Activated T-helper 2 cell treated with anti-CD3 and anti-CD28 coated beads, Interferon-gamma antibody, Interleukin-2, Interleukin-4, amounts not matched to agents 10 μg/mL and 5 μg/mL and 100 μg/mL, durations not matched to agents 14 hours and 24 hours and 36 hours (primary cell): Measurements from ENCODE around the gene RASSF5. TPM values are rescaled to one million over a fixed set of nuclear protein-coding genes. Genes with fewer than 3 reads are reported as not detected.

ENCODE experiments used
- DNase-seq: peaks from one replicate; pipeline ENCODE4 v3.0.0; 2021; ENCODE audit warnings: low spot score
- H3K27ac Mint-ChIP-seq: one replicate; pipeline ENCODE4 v1.8.0; 2021; ENCODE audit warnings: mixed read lengths
- H3K27me3 Mint-ChIP-seq: one replicate; pipeline ENCODE4 v1.8.0; 2021; ENCODE audit warnings: low read depth, mixed read lengths
- H3K36me3 Mint-ChIP-seq: one replicate; pipeline ENCODE4 v1.8.0; 2021; ENCODE audit warnings: low read depth, mixed read lengths
- H3K4me1 Mint-ChIP-seq: one replicate; pipeline ENCODE4 v1.8.0; 2021; ENCODE audit warnings: low read depth, mixed read lengths
- H3K4me3 Mint-ChIP-seq: one replicate; pipeline ENCODE4 v1.8.0; 2021; ENCODE audit warnings: low read depth, mild to moderate bottlenecking, moderate library complexity, mixed read lengths
- H3K9me3 Mint-ChIP-seq: one replicate; pipeline ENCODE4 v1.8.0; 2021; ENCODE audit warnings: mixed read lengths
- intact Hi-C: fragments of 100-400 bp; cut with micrococcal nuclease; formaldehyde crosslinking; loops from one replicate; pipeline ENCODE4 v1.15.1; 2023
- total RNA-seq: library from RNA; stranded (reverse); gene quantifications from 2 replicates; pipeline ENCODE4 v1.2.3, GENCODE V29; 2022

The RASSF5 gene
- total RNA-seq, 1 donor from 2014 or later, result 182 TPM

DNA sequence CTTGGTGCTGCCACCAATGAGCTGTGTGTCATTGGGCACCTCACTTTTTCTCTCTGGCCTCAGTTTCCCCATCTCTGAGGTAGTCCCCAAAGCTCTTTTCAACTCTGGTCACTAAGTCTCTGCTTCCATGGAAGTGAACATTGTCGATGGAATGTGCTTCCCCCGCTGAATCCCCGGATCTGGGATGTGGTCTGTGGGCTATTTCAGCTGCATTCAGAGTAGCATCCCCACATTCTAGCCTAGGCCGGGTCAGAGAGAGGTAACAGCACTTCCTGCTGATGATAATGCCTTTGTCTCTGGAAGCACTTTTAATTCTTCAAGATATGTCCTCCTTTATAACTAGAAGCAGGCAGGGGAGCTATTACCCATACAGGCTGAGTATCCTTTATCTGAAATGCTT, 29.8 kb downstream of the RASSF5 start:
- no peak for DNase-seq
- peaks cover 5% of the 10 kb centered on the region for H3K4me1 Mint-ChIP-seq
- H3K4me3 Mint-ChIP-seq, result no peak overlapping the region
- intact Hi-C loops, result no loop called here
- peaks cover 3% of the 10 kb centered on the region for H3K36me3 Mint-ChIP-seq
- H3K27ac Mint-ChIP-seq, result no peak overlapping the region
- no peaks in the 10 kb centered on the region for H3K9me3 Mint-ChIP-seq
- H3K27me3 Mint-ChIP-seq, result no peaks in the 10 kb centered on the region

DNA sequence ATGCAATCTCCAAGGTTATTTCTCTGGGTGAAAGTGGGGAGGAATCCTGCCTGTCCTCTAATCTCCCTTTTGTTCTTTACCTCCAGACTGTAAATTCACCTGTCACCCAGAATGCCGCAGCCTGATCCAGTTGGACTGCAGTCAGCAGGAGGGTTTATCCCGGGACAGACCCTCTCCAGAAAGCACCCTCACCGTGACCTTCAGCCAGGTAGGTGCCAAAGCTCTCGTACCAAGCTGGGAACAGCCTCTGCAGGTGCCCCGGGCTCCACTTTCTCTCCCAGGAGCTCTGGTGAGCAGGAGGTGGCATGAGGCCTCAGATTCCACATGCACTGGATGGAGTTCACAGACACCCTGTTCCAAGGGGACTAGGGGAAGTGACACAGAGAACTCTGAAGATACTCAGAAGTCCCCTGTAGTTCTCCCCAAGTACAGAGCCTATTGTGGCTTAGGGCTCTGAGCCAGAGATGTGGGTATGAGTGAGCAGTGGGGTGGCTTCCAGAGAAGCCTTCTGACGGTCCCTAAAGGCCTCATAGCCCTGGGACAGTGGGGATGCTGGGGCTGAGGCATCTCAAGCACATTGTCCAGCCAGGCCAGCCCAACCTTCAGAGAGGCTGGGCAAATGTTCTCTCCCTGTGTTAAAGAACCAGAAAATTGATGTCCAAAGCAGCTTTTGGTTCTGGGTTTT, 30.9 kb downstream of the RASSF5 start:
- Mint-ChIP-seq H3K4me1 (peaks cover 5% of the 10 kb centered on the region), H3K4me3 (no peak overlapping the region), H3K36me3 (peaks cover 3% of the 10 kb centered on the region), H3K9me3 (no peaks in the 10 kb centered on the region), H3K27ac (no peak overlapping the region), H3K27me3 (no peaks in the 10 kb centered on the region)
- no peak for DNase-seq
- intact Hi-C loops, result no loop called here

DNA sequence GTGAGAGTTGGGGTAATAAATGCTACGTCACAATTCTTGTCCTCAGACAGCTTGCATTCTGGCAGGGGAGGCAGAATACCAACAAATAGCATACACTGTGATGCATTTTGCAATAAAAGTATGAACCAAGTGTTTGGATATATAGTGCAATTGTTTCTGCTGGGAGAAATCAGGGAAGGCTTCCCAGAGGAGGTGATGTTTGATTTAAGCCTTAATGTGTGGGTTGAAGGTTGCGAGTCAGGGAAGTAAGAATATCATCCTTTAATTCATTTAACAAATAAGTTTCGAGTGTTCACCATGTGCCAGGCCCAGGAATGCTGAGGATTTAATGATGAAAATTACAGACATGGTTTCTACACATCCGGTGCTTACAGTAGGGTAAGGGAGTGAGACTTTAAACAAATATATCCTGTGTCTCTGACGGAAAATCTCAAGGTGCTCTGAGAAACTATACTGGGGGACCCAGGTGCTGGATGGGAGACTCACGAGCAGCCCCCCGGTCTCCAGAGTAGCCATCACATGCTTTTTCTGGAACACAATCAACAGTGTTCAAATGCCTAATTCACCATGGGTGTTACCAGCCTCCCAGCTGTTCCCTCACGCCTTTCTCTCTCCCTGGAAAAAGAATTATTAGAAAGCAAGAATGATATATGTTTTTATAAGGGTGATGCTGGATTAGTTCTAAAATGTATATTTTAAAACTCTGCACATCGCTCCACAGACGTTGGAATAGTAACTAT, 31.7 kb downstream of the RASSF5 start:
- intact Hi-C loops, result no loop called here
- no peak for DNase-seq
- Mint-ChIP-seq H3K9me3 (no peaks in the 10 kb centered on the region), H3K27ac (no peak overlapping the region), H3K36me3 (peaks cover 3% of the 10 kb centered on the region), H3K27me3 (no peaks in the 10 kb centered on the region), H3K4me3 (no peak overlapping the region), H3K4me1 (peaks cover 5% of the 10 kb centered on the region)

DNA sequence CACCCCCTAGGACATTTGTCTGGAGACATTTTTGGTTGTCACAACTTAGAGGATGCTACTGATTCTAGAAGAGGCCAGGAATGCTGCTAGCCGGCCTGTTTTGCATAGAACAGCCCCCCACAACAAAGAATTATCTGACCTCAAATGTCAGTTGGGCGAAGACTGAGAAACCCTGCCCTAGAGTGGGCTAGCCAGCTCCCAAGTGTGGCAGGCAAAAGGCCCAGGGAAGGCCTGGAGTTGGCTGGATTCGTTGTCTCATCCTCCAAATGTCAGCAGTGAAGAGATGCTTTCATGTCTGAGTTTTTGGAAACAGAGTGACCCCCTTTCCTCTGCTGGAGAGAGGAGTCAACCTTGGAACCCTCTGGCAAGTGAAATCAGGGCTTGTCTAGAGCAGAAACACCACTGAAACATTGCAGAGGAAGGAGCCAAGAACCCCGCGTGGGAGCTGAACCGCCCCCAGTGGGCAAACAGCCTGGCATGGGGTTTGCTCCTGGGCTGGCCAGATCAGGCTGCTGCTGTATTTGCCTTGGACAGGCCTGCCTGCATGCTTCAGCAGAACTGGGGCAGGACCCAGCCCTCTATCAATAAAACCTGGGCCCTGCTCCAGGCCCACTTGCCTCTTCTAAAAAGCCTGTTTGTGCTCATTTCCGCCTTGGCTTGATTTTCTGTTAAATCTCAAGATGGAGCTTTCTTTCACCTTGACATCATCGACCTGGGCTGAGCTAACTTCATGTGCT, 32.9 kb downstream of the RASSF5 start:
- H3K27me3 Mint-ChIP-seq, result no peaks in the 10 kb centered on the region
- peaks cover 3% of the 10 kb centered on the region for H3K36me3 Mint-ChIP-seq
- peaks cover 13% of the 10 kb centered on the region for H3K4me1 Mint-ChIP-seq
- intact Hi-C loops, result no loop called here
- DNase-seq, result no peak
- no peaks in the 10 kb centered on the region for H3K9me3 Mint-ChIP-seq
- peak overlapping the region; percentile 14 for H3K27ac Mint-ChIP-seq
- H3K4me3 Mint-ChIP-seq, result no peak overlapping the region

DNA sequence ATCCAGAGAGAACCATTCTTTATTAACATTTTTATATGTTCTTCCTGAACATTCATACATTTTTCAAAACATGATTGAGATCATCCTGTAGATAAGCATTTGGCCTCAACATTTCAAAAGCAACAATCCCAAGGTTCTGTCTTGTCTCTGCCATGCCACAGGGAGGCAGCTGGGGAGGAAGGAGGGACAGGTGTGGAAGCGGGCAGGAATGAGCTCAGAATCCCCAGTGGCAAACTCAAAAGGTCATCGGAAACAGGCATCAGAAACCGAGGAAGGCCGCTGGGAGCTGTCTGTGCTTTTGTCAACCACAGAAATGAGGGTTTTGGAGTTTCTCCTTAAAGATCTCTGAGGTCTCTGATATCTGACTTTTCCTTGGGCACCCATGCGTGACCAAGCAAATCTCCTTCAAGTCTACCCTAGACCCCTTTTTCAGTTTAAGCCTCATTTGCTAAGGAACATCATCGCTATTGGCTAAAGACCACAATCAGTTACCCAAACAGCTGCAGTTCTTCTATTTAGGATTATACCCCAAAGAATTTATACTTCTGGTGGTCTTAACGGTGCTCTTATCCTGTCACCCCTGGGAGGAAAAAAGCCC, 34.0 kb downstream of the RASSF5 start:
- H3K4me1 Mint-ChIP-seq, result peaks cover 17% of the 10 kb centered on the region

DNA sequence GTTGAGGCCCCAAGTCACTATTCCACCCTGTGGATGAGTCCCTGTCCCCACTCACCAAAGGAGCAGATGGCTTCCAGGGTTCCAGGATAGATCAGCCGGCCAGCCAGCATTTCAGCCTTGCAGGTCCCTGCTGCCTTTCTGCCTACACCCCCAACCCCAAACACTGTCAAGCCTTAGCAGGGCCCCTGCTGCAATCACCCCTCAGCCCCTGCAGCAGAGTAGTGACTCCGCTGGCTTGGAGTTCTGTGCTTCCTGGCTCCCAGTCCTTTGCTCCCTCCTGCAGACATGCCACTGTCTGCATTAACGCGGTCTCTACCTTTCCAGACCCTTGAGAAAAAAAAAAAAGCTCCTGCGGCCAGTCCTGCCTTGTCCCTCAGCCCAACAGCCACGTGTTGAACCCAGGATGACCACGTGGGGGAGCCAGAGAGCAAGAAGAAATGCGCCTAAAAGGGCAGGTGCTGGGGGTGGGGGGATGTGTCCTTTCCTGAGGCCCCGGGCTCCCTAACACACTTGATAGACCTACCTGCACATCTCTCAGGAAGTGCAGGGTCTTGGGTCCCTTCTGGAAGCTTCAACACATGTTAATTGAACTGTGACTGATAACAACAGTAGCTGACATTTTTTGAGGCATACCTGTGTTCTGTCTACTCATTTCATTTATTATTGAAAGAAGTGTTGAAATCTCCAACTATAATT, 37.4 kb downstream of the RASSF5 start:
- intact Hi-C loops, result loop anchor here (1.0 to 2.0 kb wide), 3 partner anchors 18 to 46 kb away; no protein-coding TSS in a partner anchor
- peak; percentile 73 for DNase-seq
- Mint-ChIP-seq H3K4me1 (peaks cover 18% of the 10 kb centered on the region), H3K9me3 (no peaks in the 10 kb centered on the region), H3K27me3 (no peaks in the 10 kb centered on the region), H3K27ac (no peak overlapping the region), H3K4me3 (no peak overlapping the region), H3K36me3 (no peaks in the 10 kb centered on the region)

More for the DNA sequence above, 34.0 kb downstream of the RASSF5 start:
- no peak overlapping the region for H3K27ac Mint-ChIP-seq
- no peaks in the 10 kb centered on the region for H3K9me3 Mint-ChIP-seq
- H3K36me3 Mint-ChIP-seq, result peaks cover 3% of the 10 kb centered on the region
- no peak for DNase-seq
- H3K27me3 Mint-ChIP-seq, result no peaks in the 10 kb centered on the region
- intact Hi-C loops, result no loop called here
- no peak overlapping the region for H3K4me3 Mint-ChIP-seq

DNA sequence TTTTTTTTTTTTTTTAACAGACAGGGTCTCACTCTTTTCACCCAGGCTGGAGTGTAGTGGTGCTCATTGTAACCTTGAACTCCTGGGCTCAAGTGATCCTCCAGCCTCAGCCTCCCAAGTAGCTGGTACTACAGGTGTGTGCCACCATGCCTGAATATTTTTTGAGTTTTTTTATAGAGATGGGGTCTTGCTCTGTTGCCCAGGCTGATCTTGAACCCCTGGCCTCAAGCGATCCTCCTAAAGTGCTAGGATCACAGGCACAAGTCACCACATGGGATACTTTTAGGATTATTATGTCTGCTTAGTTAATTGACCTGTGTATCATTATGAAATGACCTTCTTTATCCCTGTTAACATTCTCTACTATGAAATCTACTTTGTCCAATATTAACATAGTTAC, 38.0 kb downstream of the RASSF5 start:
- intact Hi-C loops, result loop anchor here (1.0 to 2.0 kb wide), 3 partner anchors 17 to 45 kb away; no protein-coding TSS in a partner anchor
- Mint-ChIP-seq H3K9me3 (no peaks in the 10 kb centered on the region), H3K36me3 (no peaks in the 10 kb centered on the region), H3K4me1 (peaks cover 19% of the 10 kb centered on the region), H3K27me3 (no peaks in the 10 kb centered on the region), H3K4me3 (no peak overlapping the region), H3K27ac (no peak overlapping the region)
- DNase-seq, result no peak

DNA sequence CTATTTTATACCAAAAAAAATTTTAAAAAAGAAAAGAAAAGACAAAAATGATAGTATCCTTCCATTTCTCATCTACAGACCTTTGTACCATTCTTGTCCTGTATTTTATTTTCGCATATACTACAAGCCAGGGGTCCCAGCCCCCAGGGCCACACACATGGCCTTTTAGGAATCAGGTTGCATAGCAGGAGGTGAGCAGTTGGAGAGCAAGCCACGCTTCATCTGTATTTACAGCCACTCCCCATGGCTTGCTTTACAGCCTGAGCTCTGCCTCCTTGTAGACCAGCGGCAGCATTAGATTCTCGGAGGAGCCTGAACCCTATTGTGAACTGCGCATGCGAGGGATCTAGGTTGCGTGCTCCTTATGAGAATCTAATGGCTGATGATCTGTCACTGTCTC, 39.8 kb downstream of the RASSF5 start:
- Mint-ChIP-seq H3K27ac (no peak overlapping the region), H3K4me1 (peaks cover 26% of the 10 kb centered on the region), H3K9me3 (no peaks in the 10 kb centered on the region), H3K36me3 (peaks cover 1% of the 10 kb centered on the region), H3K4me3 (no peak overlapping the region), H3K27me3 (no peaks in the 10 kb centered on the region)
- DNase-seq, result no peak
- intact Hi-C loops, result no loop called here

DNA sequence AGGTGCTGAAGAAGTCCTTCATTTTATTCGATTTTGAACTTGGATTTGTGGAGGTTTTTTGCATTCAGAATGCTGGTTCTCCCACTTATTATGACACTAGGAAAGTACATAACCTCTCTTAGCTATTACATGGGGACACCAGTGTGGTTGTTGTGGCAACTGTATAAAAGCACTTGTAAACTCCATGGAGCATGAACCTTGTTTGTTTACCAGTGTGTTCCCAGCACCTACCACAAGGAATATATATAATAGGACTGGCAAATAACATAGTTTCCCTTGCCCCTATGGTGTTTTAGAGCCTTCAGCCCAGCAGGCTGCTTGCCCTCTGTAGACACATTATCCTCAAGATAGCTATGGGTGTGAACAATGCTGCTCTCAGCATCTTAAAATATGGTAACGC, 43.1 kb downstream of the RASSF5 start:
- Mint-ChIP-seq H3K9me3 (no peaks in the 10 kb centered on the region), H3K27ac (no peak overlapping the region), H3K27me3 (no peaks in the 10 kb centered on the region), H3K4me3 (no peak overlapping the region), H3K36me3 (peaks cover 3% of the 10 kb centered on the region), H3K4me1 (peaks cover 45% of the 10 kb centered on the region)
- no peak for DNase-seq
- intact Hi-C loops, result no loop called here

DNA sequence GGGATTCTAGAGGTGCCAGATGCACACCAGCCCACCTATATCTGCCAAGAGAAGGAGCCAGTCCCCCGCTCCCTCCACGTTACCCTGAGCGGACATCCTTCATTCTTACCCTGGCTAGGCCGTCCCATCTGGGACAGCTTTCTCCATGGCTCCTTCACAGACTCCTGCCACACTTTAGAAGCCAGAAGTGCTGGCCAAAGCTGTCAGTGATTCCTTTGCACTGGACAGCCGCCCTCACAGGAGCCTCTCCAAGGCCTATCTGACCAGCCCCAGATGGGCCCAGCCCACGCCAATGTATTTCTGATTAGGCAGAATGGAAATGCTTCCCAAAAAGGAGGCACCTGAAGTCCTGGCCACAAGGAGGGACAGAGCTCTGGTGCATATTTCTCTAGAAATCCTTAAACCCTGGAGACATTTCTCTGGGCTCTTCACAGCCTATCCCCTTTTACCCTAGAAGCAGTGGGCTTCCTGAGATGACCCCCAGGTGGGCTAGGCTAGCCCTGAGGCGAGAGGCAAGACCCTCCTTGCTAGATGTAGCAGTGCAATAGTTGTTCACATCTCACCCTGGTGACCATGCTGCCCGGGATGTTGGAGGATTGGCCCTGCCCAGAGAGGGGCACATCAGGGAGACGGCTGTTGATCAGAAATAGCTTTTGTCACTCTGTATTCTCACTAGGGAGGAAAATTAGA, 44.1 kb downstream of the RASSF5 start:
- Mint-ChIP-seq H3K4me1 (peaks cover 52% of the 10 kb centered on the region), H3K4me3 (no peak overlapping the region), H3K27ac (peak overlapping the region; percentile 90), H3K36me3 (peaks cover 3% of the 10 kb centered on the region), H3K27me3 (no peaks in the 10 kb centered on the region), H3K9me3 (no peaks in the 10 kb centered on the region)
- intact Hi-C loops, result no loop called here
- DNase-seq, result no peak

DNA sequence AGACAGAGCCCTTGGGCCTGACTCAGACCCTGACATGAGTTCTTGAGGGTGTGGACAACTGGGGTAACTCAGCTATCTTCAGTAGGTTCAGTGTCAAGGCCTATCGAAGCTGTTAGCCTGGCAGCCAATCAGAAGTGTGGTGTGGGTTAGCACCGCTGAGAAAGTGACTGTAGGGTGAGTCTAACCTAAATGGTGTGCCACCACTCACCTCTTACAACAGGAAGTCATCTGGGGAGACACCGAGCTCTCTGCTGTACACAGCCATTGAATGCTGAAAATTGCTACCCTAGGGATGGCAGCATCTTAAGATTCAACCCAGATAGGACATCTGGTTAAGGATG, 44.6 kb downstream of the RASSF5 start:
- Mint-ChIP-seq H3K27ac (peak overlapping the region; percentile 90), H3K9me3 (no peaks in the 10 kb centered on the region), H3K27me3 (no peaks in the 10 kb centered on the region), H3K36me3 (peaks cover 3% of the 10 kb centered on the region), H3K4me3 (peak overlapping the region; percentile 67), H3K4me1 (peaks cover 54% of the 10 kb centered on the region)
- DNase-seq, result peak; percentile 71
- intact Hi-C loops, result loop anchor here (1.0 kb wide), 1 partner anchor 28 kb away; no protein-coding TSS in a partner anchor

DNA sequence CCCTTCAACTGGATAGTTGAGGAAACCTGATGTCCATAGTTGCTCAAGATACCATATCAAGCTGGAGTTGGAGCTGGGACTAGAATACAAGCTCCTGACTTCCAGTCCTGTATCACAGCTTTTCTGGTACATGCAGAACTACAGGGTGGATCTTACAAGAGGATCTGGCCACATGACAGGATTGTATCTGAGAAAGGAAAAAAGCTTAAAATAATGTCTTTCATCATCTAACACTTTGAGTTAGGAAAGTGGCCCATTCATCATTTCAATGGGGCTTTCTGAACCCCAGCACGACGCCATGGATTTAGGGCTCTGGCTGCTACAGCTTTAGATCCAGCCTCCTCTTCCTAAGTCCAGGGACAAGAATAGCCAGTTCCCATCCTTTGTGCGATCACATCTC, 46.9 kb downstream of the RASSF5 start:
- intact Hi-C loops, result no loop called here
- DNase-seq, result no peak
- no peak overlapping the region for H3K27ac Mint-ChIP-seq
- H3K27me3 Mint-ChIP-seq, result no peaks in the 10 kb centered on the region
- peaks cover 21% of the 10 kb centered on the region for H3K36me3 Mint-ChIP-seq
- H3K9me3 Mint-ChIP-seq, result no peaks in the 10 kb centered on the region
- peaks cover 50% of the 10 kb centered on the region for H3K4me1 Mint-ChIP-seq
- no peak overlapping the region for H3K4me3 Mint-ChIP-seq
